Panc1 (cell line): ENCODE results near the gene RYR3. TPM values are rescaled to one million over a fixed set of nuclear protein-coding genes. Genes with fewer than 3 reads are reported as not detected.

ENCODE experiments used
- ATAC-seq: fragments of 200-7000 bp; cut with Tn5 transposase; 2 replicates; pipeline ENCODE4 v1.9.1; 2020; ENCODE audit warnings: mild to moderate bottlenecking, moderate library complexity
- BruUV-seq: library from RNA; stranded (reverse); fragments of 400-500 nt; replicated peaks from 2 replicates; lab custom pipeline; 2021; lab: Mats Ljungman, UMichigan
- CTCF ChIA-PET: fragments of 300-600 bp; sonication (Branson Sonifier 250); formaldehyde crosslinking; loops from one replicate; lab custom pipeline; 2022; ENCODE audit warnings: antibody characterized with exemption; lab: Charles Lee
- POLR2A ChIA-PET: fragments of 300-600 bp; sonication (Branson Sonifier 250); formaldehyde crosslinking; loops from one replicate; lab custom pipeline; 2022; ENCODE audit warnings: antibody characterized with exemption; lab: Charles Lee
- DNase-seq: peaks from one replicate; pipeline ENCODE4 v3.0.0-alpha.2; 2010; ENCODE audit warnings: low read depth, low spot score
- H3K27ac ChIP-seq: 2 replicates; pipeline ENCODE4 v1.5.1; 2011; ENCODE audit warnings: mild to moderate bottlenecking, low read length, inconsistent platforms
- H3K27me3 ChIP-seq: fragments of 200-500 bp; sonication (Bioruptor generic); 2 replicates; pipeline ENCODE4 v1.6.0; 2014; ENCODE audit warnings: low read length, inconsistent platforms; ENCODE audit not compliant: control insufficient read depth, insufficient read depth
- H3K36me3 ChIP-seq: fragments of 200-500 bp; sonication (Bioruptor generic); 2 replicates; pipeline ENCODE4 v1.5.1; 2014; ENCODE audit warnings: inconsistent platforms, mild to moderate bottlenecking, low read length, moderate library complexity; ENCODE audit not compliant: control insufficient read depth, insufficient read depth
- H3K4me1 ChIP-seq: 2 replicates; pipeline ENCODE4 v1.5.1; 2011; ENCODE audit warnings: inconsistent platforms, mild to moderate bottlenecking, low read length, moderate library complexity; ENCODE audit not compliant: control insufficient read depth, insufficient read depth
- H3K4me3 ChIP-seq, 2 experiments: 2 replicates each; pipeline ENCODE4 v1.5.1; 2011 to 2012; ENCODE audit warnings: low read depth in 2 of 2, low read length in 2 of 2, mild to moderate bottlenecking in 2 of 2, inconsistent platforms in 1 of 2, moderate library complexity in 1 of 2
- H3K9me3 ChIP-seq: fragments of 200-500 bp; sonication (Bioruptor generic); 2 replicates; pipeline ENCODE4 v1.5.1; 2014; ENCODE audit warnings: low read depth, mild to moderate bottlenecking, inconsistent platforms, low read length, moderate library complexity; ENCODE audit not compliant: control insufficient read depth, insufficient read depth
- POLR2AphosphoS5 ChIP-seq: IDR thresholded peaks from 2 replicates; pipeline ENCODE4 v1.6.1; 2012; ENCODE audit warnings: mild to moderate bottlenecking, low read depth, low read length, moderate library complexity
- SIN3A ChIP-seq: IDR thresholded peaks from 2 replicates; pipeline ENCODE4 v1.6.1; 2012; ENCODE audit warnings: low read depth, mild to moderate bottlenecking, low read length, moderate library complexity, borderline replicate concordance; ENCODE audit not compliant: insufficient read depth
- TCF7L2 ChIP-seq: IDR thresholded peaks from 2 replicates; pipeline ENCODE4 v1.6.1; 2011; ENCODE audit warnings: mild to moderate bottlenecking, low read depth, low read length, inconsistent platforms
- in situ Hi-C: cut with HindIII; loops from 2 replicates; pipeline ENCODE4 v1.10.0; 2016; ENCODE audit warnings: low sequenced_read_pairs, low pct_unique_long_range_greater_than_20kb
- intact Hi-C: fragments of 100-400 bp; cut with micrococcal nuclease; formaldehyde crosslinking; loops from one replicate; pipeline ENCODE4 v1.10.0; 2022; ENCODE audit not compliant: unreplicated experiment
- total RNA-seq: library from RNA; stranded (reverse); gene quantifications from one replicate; pipeline ENCODE4 v1.2.1, GENCODE V29; 2021; ENCODE audit not compliant: unreplicated experiment
- TF ChIP-seq, protein P1 (sequence below): fragments of 450-650 bp; IDR thresholded peaks from 2 replicates; pipeline ENCODE4 v1.5.1; 2017; ENCODE audit warnings: mild to moderate bottlenecking
- TF ChIP-seq, protein P2 (sequence below), 2 experiments: IDR thresholded peaks; 2 replicates each; pipeline ENCODE4 v1.6.1; 2011 to 2012; ENCODE audit warnings: low read depth in 2 of 2, control low read depth in 1 of 2, low read length in 1 of 2, mild to moderate bottlenecking in 1 of 2, moderate library complexity in 1 of 2; ENCODE audit not compliant: insufficient read depth in 1 of 2

RYR3 gene
- total RNA-seq, 1 experiment from 2014 or later: not detected

DNA sequence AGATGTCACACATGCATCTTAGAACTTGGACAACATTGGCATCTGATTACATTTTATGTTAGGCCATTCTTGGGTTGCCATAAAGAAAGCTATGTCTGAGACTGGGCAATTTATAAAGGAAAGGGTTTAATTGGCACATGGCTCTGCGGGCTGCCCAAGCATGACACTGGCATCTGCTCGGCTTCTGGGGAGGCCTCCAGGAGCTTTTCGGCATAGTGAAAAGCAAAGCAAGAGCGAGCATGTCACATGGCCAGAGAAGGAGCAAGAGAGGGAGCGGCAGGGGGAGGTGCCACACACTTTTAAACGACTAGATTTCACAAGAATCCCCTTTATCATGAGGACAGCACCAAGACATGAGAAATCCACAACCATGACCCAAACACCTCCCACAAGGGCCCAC lies 11.3 kb downstream of the RYR3 start:
- ChIA-PET CTCF (no interaction called here), POLR2A (no interaction called here)
- H3K27me3 ChIP-seq: peaks cover 11% of the 10 kb centered on the region
- TF ChIP-seq, protein P1, sequence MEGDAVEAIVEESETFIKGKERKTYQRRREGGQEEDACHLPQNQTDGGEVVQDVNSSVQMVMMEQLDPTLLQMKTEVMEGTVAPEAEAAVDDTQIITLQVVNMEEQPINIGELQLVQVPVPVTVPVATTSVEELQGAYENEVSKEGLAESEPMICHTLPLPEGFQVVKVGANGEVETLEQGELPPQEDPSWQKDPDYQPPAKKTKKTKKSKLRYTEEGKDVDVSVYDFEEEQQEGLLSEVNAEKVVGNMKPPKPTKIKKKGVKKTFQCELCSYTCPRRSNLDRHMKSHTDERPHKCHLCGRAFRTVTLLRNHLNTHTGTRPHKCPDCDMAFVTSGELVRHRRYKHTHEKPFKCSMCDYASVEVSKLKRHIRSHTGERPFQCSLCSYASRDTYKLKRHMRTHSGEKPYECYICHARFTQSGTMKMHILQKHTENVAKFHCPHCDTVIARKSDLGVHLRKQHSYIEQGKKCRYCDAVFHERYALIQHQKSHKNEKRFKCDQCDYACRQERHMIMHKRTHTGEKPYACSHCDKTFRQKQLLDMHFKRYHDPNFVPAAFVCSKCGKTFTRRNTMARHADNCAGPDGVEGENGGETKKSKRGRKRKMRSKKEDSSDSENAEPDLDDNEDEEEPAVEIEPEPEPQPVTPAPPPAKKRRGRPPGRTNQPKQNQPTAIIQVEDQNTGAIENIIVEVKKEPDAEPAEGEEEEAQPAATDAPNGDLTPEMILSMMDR: no peak
- no peak for TF ChIP-seq POLR2AphosphoS5
- TF ChIP-seq SIN3A: no peak
- TF ChIP-seq TCF7L2: no peak
- TF ChIP-seq, protein P2, sequence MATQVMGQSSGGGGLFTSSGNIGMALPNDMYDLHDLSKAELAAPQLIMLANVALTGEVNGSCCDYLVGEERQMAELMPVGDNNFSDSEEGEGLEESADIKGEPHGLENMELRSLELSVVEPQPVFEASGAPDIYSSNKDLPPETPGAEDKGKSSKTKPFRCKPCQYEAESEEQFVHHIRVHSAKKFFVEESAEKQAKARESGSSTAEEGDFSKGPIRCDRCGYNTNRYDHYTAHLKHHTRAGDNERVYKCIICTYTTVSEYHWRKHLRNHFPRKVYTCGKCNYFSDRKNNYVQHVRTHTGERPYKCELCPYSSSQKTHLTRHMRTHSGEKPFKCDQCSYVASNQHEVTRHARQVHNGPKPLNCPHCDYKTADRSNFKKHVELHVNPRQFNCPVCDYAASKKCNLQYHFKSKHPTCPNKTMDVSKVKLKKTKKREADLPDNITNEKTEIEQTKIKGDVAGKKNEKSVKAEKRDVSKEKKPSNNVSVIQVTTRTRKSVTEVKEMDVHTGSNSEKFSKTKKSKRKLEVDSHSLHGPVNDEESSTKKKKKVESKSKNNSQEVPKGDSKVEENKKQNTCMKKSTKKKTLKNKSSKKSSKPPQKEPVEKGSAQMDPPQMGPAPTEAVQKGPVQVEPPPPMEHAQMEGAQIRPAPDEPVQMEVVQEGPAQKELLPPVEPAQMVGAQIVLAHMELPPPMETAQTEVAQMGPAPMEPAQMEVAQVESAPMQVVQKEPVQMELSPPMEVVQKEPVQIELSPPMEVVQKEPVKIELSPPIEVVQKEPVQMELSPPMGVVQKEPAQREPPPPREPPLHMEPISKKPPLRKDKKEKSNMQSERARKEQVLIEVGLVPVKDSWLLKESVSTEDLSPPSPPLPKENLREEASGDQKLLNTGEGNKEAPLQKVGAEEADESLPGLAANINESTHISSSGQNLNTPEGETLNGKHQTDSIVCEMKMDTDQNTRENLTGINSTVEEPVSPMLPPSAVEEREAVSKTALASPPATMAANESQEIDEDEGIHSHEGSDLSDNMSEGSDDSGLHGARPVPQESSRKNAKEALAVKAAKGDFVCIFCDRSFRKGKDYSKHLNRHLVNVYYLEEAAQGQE (IDR thresholded peaks at IDR 0.05; ENCODE audit: insufficient read depth in 1 of 2, low read depth in 2 of 2, low read length in 1 of 2): no peak
- H3K36me3 ChIP-seq: no peaks in the 10 kb centered on the region
- H3K9me3 ChIP-seq: no peaks in the 10 kb centered on the region
- no peak overlapping the region for H3K4me3 ChIP-seq
- ATAC-seq: no peak
- intact Hi-C loops: no loop called here
- in situ Hi-C loops: no loop called here
- no peak for DNase-seq
- H3K27ac ChIP-seq: no peak overlapping the region
- H3K4me1 ChIP-seq: no peaks in the 10 kb centered on the region
- BruUV-seq: no TSS peak

DNA sequence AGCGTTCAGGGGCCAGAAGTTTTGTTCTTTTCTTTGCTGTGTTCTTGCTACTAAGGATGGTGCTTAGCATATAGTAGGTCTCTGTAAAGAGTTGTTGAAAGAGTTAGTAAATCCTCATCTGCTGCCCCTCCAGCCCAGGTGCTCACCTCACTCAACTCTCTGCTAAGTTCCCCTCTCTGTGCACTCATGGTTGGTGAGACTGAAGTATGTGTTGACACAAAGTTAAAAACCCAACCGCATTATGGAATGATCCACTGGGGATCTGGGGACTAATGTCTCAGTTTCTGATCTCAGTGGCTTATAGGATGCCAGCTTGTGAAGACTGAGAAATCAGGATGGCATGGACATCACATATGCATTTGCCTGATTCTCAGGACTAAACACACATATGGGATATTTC lies 13.8 kb downstream of the RYR3 start:
- intact Hi-C loops: no loop called here
- H3K36me3 ChIP-seq: no peaks in the 10 kb centered on the region
- no peaks in the 10 kb centered on the region for H3K4me1 ChIP-seq
- H3K9me3 ChIP-seq: no peaks in the 10 kb centered on the region
- in situ Hi-C loops: no loop called here
- no peak for TF ChIP-seq SIN3A
- TF ChIP-seq, protein P2 (IDR thresholded peaks at IDR 0.05; ENCODE audit: insufficient read depth in 1 of 2, low read depth in 2 of 2, low read length in 1 of 2): no peak
- TF ChIP-seq TCF7L2: no peak
- TF ChIP-seq, protein P1: no peak
- no peak for TF ChIP-seq POLR2AphosphoS5
- peaks cover 14% of the 10 kb centered on the region for H3K27me3 ChIP-seq
- POLR2A ChIA-PET: no interaction called here
- CTCF ChIA-PET: no interaction called here
- DNase-seq (no peak), ATAC-seq (no peak)
- no TSS peak for BruUV-seq
- no peak overlapping the region for H3K27ac ChIP-seq
- H3K4me3 ChIP-seq: no peak overlapping the region
